Loucy (cell line): ENCODE results near the gene FGFR4.

Experiments
- H2AFZ ChIP-seq: fragments of 200-600 bp; sonication (generic); 2 replicates; pipeline ENCODE4 v1.6.0; 2016; ENCODE audit warnings: antibody characterized with exemption, mild to moderate bottlenecking, low read length, moderate library complexity
- H3F3A ChIP-seq: fragments of 200-600 bp; 2 replicates; pipeline ENCODE4 v1.6.0; 2016; ENCODE audit warnings: antibody characterized with exemption, low read depth, mild to moderate bottlenecking
- H3K27me3 ChIP-seq: fragments of 200-600 bp; sonication (generic); 2 replicates; pipeline ENCODE4 v1.6.1; 2014; ENCODE audit warnings: low read length, mild to moderate bottlenecking; ENCODE audit not compliant: insufficient read depth, poor library complexity, severe bottlenecking
- H3K36me3 ChIP-seq: fragments of 200-600 bp; sonication (generic); 2 replicates; pipeline ENCODE4 v1.6.1; 2016; ENCODE audit warnings: low read length; ENCODE audit not compliant: insufficient read depth
- H3K4me1 ChIP-seq: fragments of 200-600 bp; sonication (generic); 2 replicates; pipeline ENCODE4 v1.5.1; 2014; ENCODE audit warnings: low read length, mild to moderate bottlenecking; ENCODE audit not compliant: insufficient read depth, poor library complexity, severe bottlenecking
- H3K4me2 ChIP-seq: fragments of 200-600 bp; sonication (generic); 2 replicates; pipeline ENCODE4 v1.6.0; 2014; ENCODE audit warnings: antibody characterized with exemption, low read length, low read depth, mild to moderate bottlenecking; ENCODE audit not compliant: poor library complexity, severe bottlenecking
- H3K4me3 ChIP-seq: fragments of 200-600 bp; sonication (generic); 2 replicates; pipeline ENCODE4 v1.5.1; 2014; ENCODE audit warnings: low read length, mild to moderate bottlenecking, mixed read lengths; ENCODE audit not compliant: poor library complexity, severe bottlenecking
- H3K79me2 ChIP-seq: fragments of 200-600 bp; sonication (generic); 2 replicates; pipeline ENCODE4 v1.6.1; 2014; ENCODE audit warnings: low read length; ENCODE audit not compliant: insufficient read depth
- H3K9ac ChIP-seq: fragments of 200-600 bp; sonication (generic); 2 replicates; pipeline ENCODE4 v1.6.0; 2014; ENCODE audit warnings: mild to moderate bottlenecking, low read depth, low read length, moderate library complexity; ENCODE audit not compliant: poor library complexity, severe bottlenecking
- H3K9me2 ChIP-seq: fragments of 200-600 bp; sonication (generic); replicated peaks from 2 replicates; pipeline ENCODE4 v1.6.1; 2016; ENCODE audit warnings: low read depth, low read length, mixed read lengths
- H3K9me3 ChIP-seq: fragments of 200-600 bp; sonication (generic); 2 replicates; pipeline ENCODE4 v1.6.1; 2014; ENCODE audit warnings: mild to moderate bottlenecking, antibody characterized with exemption, low read length, low read depth; ENCODE audit not compliant: insufficient read depth
- H4K20me1 ChIP-seq: fragments of 200-600 bp; sonication (generic); 2 replicates; pipeline ENCODE4 v1.6.0; 2014; ENCODE audit warnings: antibody characterized with exemption, low read length, mild to moderate bottlenecking; ENCODE audit not compliant: insufficient read depth, poor library complexity, severe bottlenecking
- CTCF ChIP-seq: fragments of 200-600 bp; sonication (generic); conservative IDR thresholded peaks from 2 replicates; pipeline ENCODE4 v1.5.1; 2014; ENCODE audit warnings: mild to moderate bottlenecking, antibody characterized with exemption, low read length
- EZH2phosphoT487 ChIP-seq: fragments of 200-600 bp; IDR thresholded peaks from 2 replicates; pipeline ENCODE4 v1.6.1; 2018; ENCODE audit warnings: antibody characterized with exemption, mild to moderate bottlenecking, moderate library complexity, borderline replicate concordance

FGFR4 gene

GRCh38 chr5:177095088-177095669 lies 8.5 kb downstream of the FGFR4 start:
- Histone ChIP-seq H3K36me3 (no peaks in the 10 kb centered on the region), H3K9ac (no peak overlapping the region), H4K20me1 (no peaks in the 10 kb centered on the region), H3F3A (no peaks in the 10 kb centered on the region), H3K79me2 (no peaks in the 10 kb centered on the region), H3K9me3 (no peaks in the 10 kb centered on the region), H3K27me3 (no peaks in the 10 kb centered on the region), H3K9me2 (no peaks in the 10 kb centered on the region), H3K4me2 (no peak overlapping the region), H3K4me1 (no peaks in the 10 kb centered on the region), H3K4me3 (no peak overlapping the region), H2AFZ (no peak overlapping the region)
- TF ChIP-seq EZH2phosphoT487 = no peak
- no peak for TF ChIP-seq CTCF

- no peak overlapping the region for H3K4me2 ChIP-seq
- TF ChIP-seq CTCF (no peak), EZH2phosphoT487 (no peak)
- no peaks in the 10 kb centered on the region for H3K4me1 ChIP-seq
- H4K20me1 ChIP-seq = no peaks in the 10 kb centered on the region
- H3K36me3 ChIP-seq = no peaks in the 10 kb centered on the region
- H3K79me2 ChIP-seq = no peaks in the 10 kb centered on the region
- no peaks in the 10 kb centered on the region for H3K9me3 ChIP-seq
- no peak overlapping the region for H2AFZ ChIP-seq
- H3K4me3 ChIP-seq = no peak overlapping the region
- H3F3A ChIP-seq = no peaks in the 10 kb centered on the region
- H3K9ac ChIP-seq = no peak overlapping the region
- no peaks in the 10 kb centered on the region for H3K9me2 ChIP-seq
- no peaks in the 10 kb centered on the region for H3K27me3 ChIP-seq
Observed at GRCh38 chr5:177096162-177097015, 9.7 kb downstream of the FGFR4 start.

GRCh38 chr5:177097016-177097985 lies 10.6 kb downstream of the FGFR4 start:
- Histone ChIP-seq H3K79me2 (no peaks in the 10 kb centered on the region), H3K9me2 (no peaks in the 10 kb centered on the region), H4K20me1 (no peaks in the 10 kb centered on the region), H3K4me1 (no peaks in the 10 kb centered on the region), H2AFZ (no peak overlapping the region), H3K4me2 (no peak overlapping the region), H3K9me3 (no peaks in the 10 kb centered on the region), H3K36me3 (no peaks in the 10 kb centered on the region), H3F3A (no peaks in the 10 kb centered on the region), H3K27me3 (no peaks in the 10 kb centered on the region), H3K9ac (no peak overlapping the region), H3K4me3 (no peak overlapping the region)
- TF ChIP-seq CTCF = no peak
- TF ChIP-seq EZH2phosphoT487 = no peak
